Measurements from ENCODE around the gene TOX4.
"Not testable (repeated sequence)": the region's sequence is repeated elsewhere in the genome, so short reads cannot be mapped to it uniquely, and the experiment has no call there.

The TOX4 gene

GRCh38 chr14:21535545-21536417, 58.8 kb downstream of the TOX4 start:
- DNase-seq (ENCODE audit: low read depth): no peak

GRCh38 chr14:21536418-21537089, 59.6 kb downstream of the TOX4 start:
- no peak for DNase-seq (ENCODE audit: low read depth)

- no peak for DNase-seq (ENCODE audit: low read depth)
Measured at GRCh38 chr14:21537090-21537424, 60.1 kb downstream of the TOX4 start.

- DNase-seq (ENCODE audit: low read depth): no peak
Measured at GRCh38 chr14:21539189-21539940, 62.4 kb downstream of the TOX4 start.

- DNase-seq (ENCODE audit: low read depth): no peak
Measured at GRCh38 chr14:21541413-21542074, 64.5 kb downstream of the TOX4 start.

- DNase-seq (ENCODE audit: low read depth): no peak
Measured at GRCh38 chr14:21543521-21543960, 66.5 kb downstream of the TOX4 start.

- no peak for DNase-seq (ENCODE audit: low read depth)
Measured at GRCh38 chr14:21543963-21544362, 67.0 kb downstream of the TOX4 start.

GRCh38 chr14:21544588-21544987, 67.6 kb downstream of the TOX4 start:
- not testable (repeated sequence) for DNase-seq (ENCODE audit: low read depth)

All from stimulated activated CD8-positive, alpha-beta memory T cell treated with anti-CD3 and anti-CD28 coated beads, Interleukin-4, amount 100 ng/mL, for 24 hours (primary cell).